HepG2 (cell line): ENCODE measurements around the gene DGCR8. TPM values are rescaled to one million over a fixed set of nuclear protein-coding genes. Genes with fewer than 3 reads are reported as not detected.

ENCODE experiments used
- ATAC-seq: fragments of 200-7000 bp; cut with Tn5 transposase; 3 replicates; pipeline ENCODE4 v1.9.1; 2020; ENCODE audit warnings: mild to moderate bottlenecking, moderate library complexity
- BruUV-seq: library from RNA; stranded (reverse); fragments of 400-500 nt; replicated peaks from 2 replicates; lab custom pipeline; 2021; lab: Mats Ljungman, UMichigan
- CTCF ChIA-PET: fragments of 300-600 bp; formaldehyde crosslinking; extraction: SDS; loops from one replicate; lab custom pipeline; 2021; ENCODE audit warnings: low total read pairs, inconsistent platforms, low intra/inter-chr PET ratio; lab: Yijun Ruan, JAX
- POLR2A ChIA-PET: fragments of 350-600 bp; sonication (Branson Sonifier 250); formaldehyde crosslinking; loops from one replicate; lab custom pipeline; 2020; ENCODE audit warnings: antibody characterized with exemption, inconsistent platforms; lab: Yijun Ruan, JAX
- DNase-seq: peaks from one replicate; pipeline ENCODE4 v3.0.0-alpha.2; 2015; ENCODE audit warnings: low spot score
- FAIRE-seq: peaks from 3 replicates; lab custom pipeline; 2011; peaks lifted over from hg19 to GRCh38; lab: Jason Lieb, UNC
- H2AFZ ChIP-seq: one replicate; pipeline ENCODE4 v1.6.1; 2011; ENCODE audit warnings: low read length, inconsistent platforms
- H3K27ac ChIP-seq: fragments of 300-600 bp; 3 replicates; pipeline ENCODE4 v1.8.0; 2011; ENCODE audit warnings: mixed run types, mild to moderate bottlenecking, mixed read lengths, low read length, inconsistent platforms; ENCODE audit not compliant: insufficient read depth; ENCODE audit errors: extremely low read length
- H3K27me3 ChIP-seq, 2 experiments: fragments of 200-600 bp in 1 of 2; 2 replicates in 1 of 2; 3 replicates in 1 of 2; pipeline versions ENCODE4 v1.6.0 to v1.8.0; 2011; ENCODE audit warnings: low read length in 2 of 2, mild to moderate bottlenecking in 2 of 2, moderate library complexity in 2 of 2, inconsistent platforms in 1 of 2; ENCODE audit not compliant: insufficient read depth in 2 of 2, control insufficient read depth in 1 of 2
- H3K36me3 ChIP-seq, 2 experiments: fragments of 200-600 bp in 1 of 2; replicated peaks in 1 of 2; 2 replicates in 1 of 2; 3 replicates in 1 of 2; pipeline versions ENCODE4 v1.5.1 to v1.8.0; 2011; ENCODE audit warnings: low read length in 2 of 2, inconsistent platforms in 1 of 2; ENCODE audit not compliant: insufficient read depth in 2 of 2, control insufficient read depth in 1 of 2
- H3K4me1 ChIP-seq: 2 replicates; pipeline ENCODE4 v1.5.1; 2012; ENCODE audit warnings: low read length, inconsistent platforms; ENCODE audit not compliant: insufficient read depth
- H3K4me2 ChIP-seq: 2 replicates; pipeline ENCODE4 v1.6.0; 2011; ENCODE audit warnings: low read depth, low read length, inconsistent platforms
- H3K4me3 ChIP-seq, 3 experiments: fragments of 200-600 bp in 1 of 3; sonication (generic), shearing (Covaris generic) in 1 of 3; replicated peaks in 1 of 3; 2 replicates each; pipeline ENCODE4 v1.5.1; 2011 to 2016; ENCODE audit warnings: low read length in 3 of 3, inconsistent platforms in 2 of 3, low read depth in 2 of 3, mild to moderate bottlenecking in 2 of 3, control low read depth in 1 of 3, mixed read lengths in 1 of 3; ENCODE audit not compliant: insufficient read depth in 1 of 3
- H3K79me2 ChIP-seq: one replicate; pipeline ENCODE4 v1.6.1; 2011; ENCODE audit warnings: low read length, inconsistent platforms; ENCODE audit not compliant: insufficient read depth
- H3K9ac ChIP-seq: 2 replicates; pipeline ENCODE4 v1.6.0; 2011; ENCODE audit warnings: mild to moderate bottlenecking, low read depth, low read length, inconsistent platforms; ENCODE audit not compliant: insufficient read depth
- H3K9me3 ChIP-seq: 2 replicates; pipeline ENCODE4 v1.5.1; 2012; ENCODE audit warnings: mild to moderate bottlenecking, low read length
- H4K20me1 ChIP-seq: 2 replicates; pipeline ENCODE4 v1.6.0; 2011; ENCODE audit warnings: inconsistent platforms, mild to moderate bottlenecking, low read length, moderate library complexity; ENCODE audit not compliant: insufficient read depth
- FOXK2 ChIP-seq: fragments of 450-650 bp; IDR thresholded peaks from 2 replicates; pipeline ENCODE4 v1.6.1; 2016
- SIX1 ChIP-seq: sonication (generic); formaldehyde crosslinking; IDR thresholded peaks from 2 replicates; pipeline ENCODE4 v1.4.0; 2020; ENCODE audit warnings: missing genetic modification reagents, borderline replicate concordance
- SNRNP70 ChIP-seq: fragments of 200-400 bp; formaldehyde crosslinking; IDR thresholded peaks from 2 replicates; pipeline ENCODE4 v1.6.1; 2017; ENCODE audit warnings: mild to moderate bottlenecking, low read depth, low read length, moderate library complexity
- TBX2 ChIP-seq: sonication (generic); formaldehyde crosslinking; IDR thresholded peaks from 2 replicates; pipeline ENCODE4 v1.5.0; 2020; ENCODE audit warnings: missing genetic modification reagents, mild to moderate bottlenecking, borderline replicate concordance
- THAP9 ChIP-seq: sonication (generic); formaldehyde crosslinking; IDR thresholded peaks from 2 replicates; pipeline ENCODE4; 2020; ENCODE audit warnings: missing genetic modification reagents, mild to moderate bottlenecking, borderline replicate concordance
- ZBTB1 ChIP-seq: sonication (generic); formaldehyde crosslinking; IDR thresholded peaks from 2 replicates; pipeline ENCODE4 v1.4.0; 2020; ENCODE audit warnings: missing genetic modification reagents, borderline replicate concordance
- ZFYVE20 ChIP-seq: sonication (generic); formaldehyde crosslinking; IDR thresholded peaks from 2 replicates; pipeline ENCODE4 v1.8.0; 2023; ENCODE audit warnings: low read depth, mild to moderate bottlenecking, moderate library complexity, missing genetic modification reagents, borderline replicate concordance
- ZGPAT ChIP-seq: IDR thresholded peaks from 2 replicates; pipeline ENCODE4 v1.6.1; 2016; ENCODE audit warnings: mild to moderate bottlenecking
- ZNF274 ChIP-seq: sonication (generic); formaldehyde crosslinking; IDR thresholded peaks from 2 replicates; pipeline ENCODE4 v1.5.1; 2020; ENCODE audit warnings: mild to moderate bottlenecking, missing genetic modification reagents
- ZNF33B ChIP-seq: sonication (generic); formaldehyde crosslinking; IDR thresholded peaks from 2 replicates; pipeline ENCODE4 v1.5.1; 2020; ENCODE audit warnings: mild to moderate bottlenecking, missing genetic modification reagents
- ZNF503 ChIP-seq: sonication (generic); formaldehyde crosslinking; IDR thresholded peaks from 2 replicates; pipeline ENCODE4 v1.4.0; 2020; ENCODE audit warnings: missing genetic modification reagents
- ZNF530 ChIP-seq: sonication (generic); formaldehyde crosslinking; IDR thresholded peaks from 2 replicates; pipeline ENCODE4 v1.5.0; 2020; ENCODE audit warnings: low read depth, mild to moderate bottlenecking, missing genetic modification reagents
- ZNF672 ChIP-seq: sonication (generic); formaldehyde crosslinking; IDR thresholded peaks from 2 replicates; pipeline ENCODE4 v1.8.1; 2022; ENCODE audit warnings: missing genetic modification reagents
- WGBS: methylation state at CpG from one replicate; pipeline ENCODE4 v1.1.6; 2017; ENCODE audit warnings: low lambda C conversion rate; 5-methylcytosine and 5-hydroxymethylcytosine counted together
- in situ Hi-C: cut with HindIII; loops from 2 replicates; pipeline ENCODE4 v1.10.0; 2017; ENCODE audit warnings: low pct_unique_long_range_greater_than_20kb; ENCODE audit not compliant: extremely low pct_ligation_motif_present
- intact Hi-C: fragments of 100-400 bp; cut with micrococcal nuclease; formaldehyde crosslinking; loops from one replicate; pipeline ENCODE4 v1.10.0; 2022; ENCODE audit not compliant: unreplicated experiment
- polyA plus RNA-seq, 8 experiments: library from polyadenylated mRNA; depleted of rRNA in 3 of 8; stranded (reverse) in 7 of 8; unstranded in 1 of 8; fragments of >200 nt; fragmentation: Illumina TruSeq in 4 of 8; extraction: Trizol in 4 of 8; gene quantifications; 2 replicates each; pipeline versions ENCODE4 v1.2.1 to v1.2.3, GENCODE V29; 2011 to 2016; ENCODE audit warnings: low read depth in 4 of 8, missing spikeins in 1 of 8, mixed read lengths in 1 of 8; ENCODE audit not compliant: insufficient read depth in 1 of 8
- total RNA-seq, 5 experiments: library from RNA; depleted of rRNA; stranded (reverse); fragments of >200 nt; fragmentation: Illumina TruSeq; extraction: Trizol; gene quantifications; 2 replicates each; pipeline ENCODE4 v1.2.3, GENCODE V29; 2016; ENCODE audit warnings: low read depth in 1 of 5
- TF ChIP-seq, protein P1 (sequence below): sonication (generic); formaldehyde crosslinking; IDR thresholded peaks from 2 replicates; pipeline ENCODE4 v1.8.1; 2023; ENCODE audit warnings: mild to moderate bottlenecking, missing genetic modification reagents, borderline replicate concordance

Gene DGCR8
- total and polyA plus RNA-seq, 2 of the 13 experiments (the other 11 are each of a cell fraction or from before 2014, with no cell fraction given), result 10.2 to 23.2 TPM

DNA sequence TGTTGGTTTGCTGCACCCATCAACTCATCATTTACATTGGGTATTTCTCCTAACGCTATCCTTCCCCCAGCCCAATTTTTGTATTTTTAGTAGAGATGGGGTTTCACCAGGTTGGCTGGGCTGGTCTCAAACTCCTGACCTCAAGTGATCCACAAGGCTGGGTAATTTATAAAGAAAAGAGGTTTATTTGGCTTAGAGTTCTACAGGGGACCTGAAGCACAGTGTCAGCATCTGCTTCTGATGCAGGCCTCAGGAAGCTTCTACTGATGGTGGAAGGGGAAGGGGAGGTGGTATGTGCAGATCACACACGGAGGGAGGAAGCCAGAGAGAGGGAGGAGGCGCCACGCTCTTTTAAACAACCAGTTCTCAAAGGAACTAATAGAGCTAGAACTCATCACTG lies 33.3 kb upstream of the DGCR8 start:
- ATAC-seq, result no peak
- intact Hi-C loops, result no loop called here
- H3K27ac ChIP-seq, result no peak overlapping the region
- BruUV-seq, result no TSS peak
- H3K9me3 ChIP-seq, result no peaks in the 10 kb centered on the region
- WGBS, result 99% methylated on average over 4 of the region's 4 CpGs
- no peaks in the 10 kb centered on the region for H3K27me3 ChIP-seq
- in situ Hi-C loops, result no loop called here
- no peak overlapping the region for H3K4me3 ChIP-seq
- H3K9ac ChIP-seq, result no peak overlapping the region
- no peak overlapping the region for H2AFZ ChIP-seq
- ChIA-PET POLR2A (no interaction called here), CTCF (no interaction called here)
- peaks cover 0 to 22% of the 10 kb centered on the region in 2 experiments; a peak in 3 of 5 replicates for H3K36me3 ChIP-seq
- H4K20me1 ChIP-seq, result no peaks in the 10 kb centered on the region
- no peaks in the 10 kb centered on the region for H3K4me1 ChIP-seq
- H3K79me2 ChIP-seq, result no peaks in the 10 kb centered on the region
- FAIRE-seq, result no peak
- no peak for DNase-seq
- H3K4me2 ChIP-seq, result no peak overlapping the region
- TF ChIP-seq ZNF672 (CRISPR knock-in tag) (no peak), ZNF33B (CRISPR knock-in tag) (no peak), FOXK2 (no peak), ZNF503 (no peak), ZFYVE20 (CRISPR knock-in tag) (no peak), SIX1 (no peak), ZBTB1 (no peak), ZGPAT (no peak), ZNF274 (CRISPR knock-in tag) (no peak), ZNF530 (CRISPR knock-in tag) (no peak), THAP9 (CRISPR knock-in tag) (no peak), SNRNP70 (no peak), TBX2 (CRISPR knock-in tag) (no peak)
- TF ChIP-seq, protein P1, sequence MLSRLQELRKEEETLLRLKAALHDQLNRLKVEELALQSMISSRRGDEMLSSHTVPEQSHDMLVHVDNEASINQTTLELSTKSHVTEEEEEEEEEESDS (CRISPR knock-in tag), result no peak
